HG03521 (cell line): ENCODE results near the gene WBP1L.

Source experiments
- ATAC-seq: cut with Tn5 transposase; IDR thresholded peaks from one replicate; pipeline ENCODE4 v1.9.1; 2021; ENCODE audit warnings: mild to moderate bottlenecking, moderate library complexity; ENCODE audit not compliant: unreplicated experiment

Gene WBP1L

GRCh38 chr10:102778781-102779180 lies 35.0 kb downstream of the WBP1L start:
- ATAC-seq: no peak

- ATAC-seq: no peak
Observed at GRCh38 chr10:102779680-102780526, 36.2 kb downstream of the WBP1L start.

- no peak for ATAC-seq
Observed at GRCh38 chr10:102780527-102780808, 36.7 kb downstream of the WBP1L start.

GRCh38 chr10:102781090-102781920 lies 37.6 kb downstream of the WBP1L start:
- no peak for ATAC-seq

- ATAC-seq: no peak
Observed at GRCh38 chr10:102781921-102782557, 38.3 kb downstream of the WBP1L start.

- no peak for ATAC-seq
Observed at GRCh38 chr10:102782673-102783551, 39.2 kb downstream of the WBP1L start.

- no peak for ATAC-seq
Observed at GRCh38 chr10:102783568-102783967, 39.8 kb downstream of the WBP1L start.

- no peak for ATAC-seq
Observed at GRCh38 chr10:102785818-102786217, 42.1 kb downstream of the WBP1L start.

- ATAC-seq: no peak
Observed at GRCh38 chr10:102791754-102792395, 48.1 kb downstream of the WBP1L start.

- ATAC-seq: no peak
Observed at GRCh38 chr10:102795453-102796406, 52.0 kb downstream of the WBP1L start.

GRCh38 chr10:102796407-102797176 lies 52.8 kb downstream of the WBP1L start:
- ATAC-seq: peak; percentile 93

GRCh38 chr10:102799691-102800471 lies 56.1 kb downstream of the WBP1L start:
- no peak for ATAC-seq

GRCh38 chr10:102800611-102801335 lies 57.0 kb downstream of the WBP1L start:
- no peak for ATAC-seq

- no peak for ATAC-seq
Observed at GRCh38 chr10:102801496-102801895, 57.7 kb downstream of the WBP1L start.

GRCh38 chr10:102801978-102802377 lies 58.2 kb downstream of the WBP1L start:
- ATAC-seq: no peak

GRCh38 chr10:102802920-102803534 lies 59.3 kb downstream of the WBP1L start:
- ATAC-seq: no peak
